NOMO-1 treated with DMSO at 0.1 percent for 48 hours (cell line): ENCODE results near the gene DAGLA.
A peak's percentile ranks its signal among the peaks of the same experiment; 100 is the strongest.

ENCODE experiments used
- DNase-seq: peaks from one replicate; lab custom pipeline; 2025; ENCODE audit not compliant: unreplicated experiment; lab: John Stamatoyannopoulos, UW

Gene DAGLA

GRCh38 chr11:61728066-61728939 lies 48.1 kb downstream of the DAGLA start:
- DNase-seq = no peak

GRCh38 chr11:61728940-61729219 lies 48.7 kb downstream of the DAGLA start:
- no peak for DNase-seq

- DNase-seq = no peak
Measured at GRCh38 chr11:61730240-61730994, 50.2 kb downstream of the DAGLA start.

- no peak for DNase-seq
Measured at GRCh38 chr11:61731211-61731951, 51.2 kb downstream of the DAGLA start.

- DNase-seq = no peak
Measured at GRCh38 chr11:61731952-61732675, 51.9 kb downstream of the DAGLA start.

- DNase-seq = no peak
Measured at GRCh38 chr11:61732705-61733104, 52.5 kb downstream of the DAGLA start.

- peak; percentile 63 for DNase-seq
Measured at GRCh38 chr11:61733120-61733978, 53.2 kb downstream of the DAGLA start.

GRCh38 chr11:61734767-61735166 lies 54.6 kb downstream of the DAGLA start:
- DNase-seq = no peak

GRCh38 chr11:61735391-61735790 lies 55.2 kb downstream of the DAGLA start:
- DNase-seq = no peak

- DNase-seq = no peak
Measured at GRCh38 chr11:61736310-61736709, 56.1 kb downstream of the DAGLA start.

GRCh38 chr11:61737131-61737530 lies 56.9 kb downstream of the DAGLA start:
- no peak for DNase-seq

- DNase-seq = no peak
Measured at GRCh38 chr11:61737636-61738386, 57.6 kb downstream of the DAGLA start.

- no peak for DNase-seq
Measured at GRCh38 chr11:61738776-61739175, 58.6 kb downstream of the DAGLA start.

GRCh38 chr11:61739413-61739812 lies 59.2 kb downstream of the DAGLA start:
- no peak for DNase-seq

GRCh38 chr11:61739966-61740365 lies 59.8 kb downstream of the DAGLA start:
- DNase-seq = no peak

- peak; percentile 27 for DNase-seq
Measured at GRCh38 chr11:61742391-61742790, 62.2 kb downstream of the DAGLA start.

- DNase-seq = no peak
Measured at GRCh38 chr11:61743486-61744095, 63.4 kb downstream of the DAGLA start.

GRCh38 chr11:61744181-61744580 lies 64.0 kb downstream of the DAGLA start:
- DNase-seq = no peak

GRCh38 chr11:61744609-61745156 lies 64.5 kb downstream of the DAGLA start:
- no peak for DNase-seq
